HG03442 (cell line): ENCODE measurements around the gene TRPC3.
"Not testable (repeated sequence)": the region's sequence is repeated elsewhere in the genome, so short reads cannot be mapped to it uniquely, and the experiment has no call there.

ENCODE experiments used
- ATAC-seq: cut with Tn5 transposase; IDR thresholded peaks from one replicate; pipeline ENCODE4 v1.9.1; 2021; ENCODE audit warnings: mild to moderate bottlenecking, moderate library complexity; ENCODE audit not compliant: unreplicated experiment

TRPC3 gene

DNA sequence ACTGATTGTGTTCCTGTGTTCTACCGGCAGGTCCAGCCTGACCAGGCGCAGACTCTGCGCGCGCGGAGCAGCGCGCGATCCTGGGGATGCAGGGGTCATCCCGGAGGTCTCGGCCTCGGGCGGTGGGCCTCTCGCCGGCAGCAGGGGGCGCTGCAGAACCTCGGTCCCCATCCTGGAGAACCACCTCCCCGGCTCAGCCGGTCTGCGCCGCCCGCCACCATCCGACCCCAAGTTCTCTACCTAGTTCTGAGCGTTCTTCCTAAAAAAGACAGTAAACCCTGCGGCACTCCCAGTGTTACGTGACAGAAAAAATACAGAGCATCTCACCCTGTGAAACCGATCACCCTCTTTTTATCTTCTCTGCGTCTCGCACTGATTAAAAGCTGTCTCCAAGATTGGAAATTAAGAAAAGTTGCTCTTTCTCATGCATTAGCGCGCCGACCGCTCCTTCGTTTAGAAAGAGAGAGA lies 1.6 kb downstream of the TRPC3 start:
- ATAC-seq: peak; percentile 83

DNA sequence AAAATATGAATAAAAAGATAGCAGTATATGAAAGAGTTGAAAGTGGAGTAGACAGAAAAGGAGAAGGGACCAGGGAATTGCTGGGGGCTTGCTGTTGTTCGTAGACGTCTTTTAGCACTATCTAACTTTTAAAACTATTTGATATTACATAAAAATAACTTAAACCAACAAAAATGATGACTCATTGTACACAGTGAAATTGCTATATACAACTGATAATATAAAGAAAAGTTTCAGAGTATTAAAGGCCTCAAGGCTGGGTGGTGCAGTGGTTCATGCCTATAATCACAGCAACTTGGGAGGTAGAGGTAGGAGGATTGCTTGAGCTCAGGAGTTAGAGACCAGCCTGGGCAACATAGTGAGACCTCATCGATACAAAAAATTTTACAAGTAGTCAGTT lies 5.2 kb downstream of the TRPC3 start:
- ATAC-seq: no peak

DNA sequence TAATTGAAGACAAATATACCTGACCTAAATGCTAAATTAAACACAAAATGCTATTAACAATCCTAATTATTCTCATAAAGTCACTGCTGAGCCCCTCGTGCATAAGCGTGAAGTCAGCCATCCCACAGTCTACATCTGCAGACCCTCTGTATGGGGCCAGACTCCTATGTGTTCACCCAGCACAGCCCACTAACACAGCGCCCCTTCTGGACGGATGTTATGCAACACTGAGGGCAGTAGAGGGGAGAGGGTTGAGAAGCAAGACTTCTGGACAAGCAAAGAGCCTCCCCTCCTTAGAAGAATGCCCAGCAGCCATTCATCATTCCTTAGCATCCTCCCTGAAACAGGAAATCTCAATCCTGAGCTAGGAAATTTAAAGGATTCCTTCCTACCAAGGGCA lies 7.9 kb downstream of the TRPC3 start:
- peak; percentile 72 for ATAC-seq

GRCh38 chr4:121939690-121940089 lies 12.2 kb downstream of the TRPC3 start:
- ATAC-seq: no peak

DNA sequence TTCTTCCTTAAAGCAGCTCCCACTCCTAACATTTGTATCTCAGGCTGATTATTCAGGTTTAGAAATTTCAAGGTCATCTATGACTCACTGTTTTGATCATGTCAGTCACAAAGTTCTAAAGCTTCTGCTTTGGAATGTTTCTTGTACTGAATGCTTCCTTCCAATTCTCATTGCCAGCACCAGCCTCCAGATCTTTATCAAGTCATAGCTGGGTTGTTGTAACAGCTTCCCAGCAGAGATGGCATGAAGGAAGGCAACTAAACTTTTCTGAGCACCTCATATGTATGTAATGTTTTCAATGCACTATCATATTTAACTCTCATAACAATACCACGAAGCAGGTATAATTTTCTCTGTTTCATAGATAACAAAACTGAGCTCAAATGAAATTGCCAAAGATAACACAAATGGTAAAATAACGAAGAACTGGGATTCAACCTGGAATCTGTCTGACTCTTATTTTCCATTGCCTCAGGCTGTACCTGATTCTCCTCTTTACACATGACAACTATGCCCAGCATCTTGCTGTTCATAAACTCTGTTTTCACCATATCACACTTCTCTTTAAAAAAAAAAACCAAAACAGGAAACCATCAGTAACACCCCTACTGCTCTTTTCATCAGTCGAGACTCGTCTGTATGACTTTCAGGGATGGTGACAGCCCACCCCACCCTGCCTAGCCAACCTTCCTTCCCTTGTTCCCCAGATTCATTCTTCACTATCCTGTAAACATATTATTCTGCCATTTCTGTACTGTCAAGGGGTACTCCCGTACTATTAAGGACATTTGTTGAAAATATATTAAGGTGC lies 13.4 kb downstream of the TRPC3 start:
- ATAC-seq: no peak

DNA sequence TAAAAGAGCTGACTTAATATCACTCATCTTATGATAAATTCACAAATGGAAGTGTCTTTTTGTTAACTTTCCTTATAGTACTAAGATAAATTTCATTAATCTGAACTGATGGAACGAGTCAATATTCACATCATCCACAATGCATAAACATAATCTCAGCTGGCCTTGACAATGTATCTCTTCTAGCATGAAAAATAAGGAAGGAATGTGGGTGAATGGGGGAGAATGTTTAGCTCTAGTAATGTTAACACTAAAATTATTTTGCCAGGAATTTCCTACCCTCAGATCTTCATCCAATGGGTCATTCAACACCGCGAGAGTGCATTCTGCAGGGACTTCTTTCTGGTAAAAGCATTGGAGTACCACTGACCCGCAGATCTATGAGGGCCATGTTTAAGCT lies 15.8 kb downstream of the TRPC3 start:
- no peak for ATAC-seq

DNA sequence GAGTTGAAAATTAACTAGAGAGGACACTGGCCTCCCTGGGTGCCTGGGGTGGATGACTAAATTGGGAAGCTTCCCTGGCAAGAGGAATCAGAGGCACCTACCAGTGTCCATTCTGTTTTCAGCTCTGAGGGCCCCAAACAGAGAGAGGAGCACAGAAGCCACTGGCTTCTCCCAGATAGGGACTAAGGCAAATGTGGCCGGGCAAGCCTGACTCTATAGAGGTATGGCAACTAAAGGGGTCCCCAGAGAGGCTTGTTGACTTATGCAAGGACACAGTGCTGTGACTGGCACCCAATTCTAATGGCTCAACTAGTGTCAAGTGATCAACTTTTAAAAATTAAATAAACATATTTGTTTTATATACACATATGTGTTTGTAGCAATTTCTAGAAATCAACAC lies 17.2 kb downstream of the TRPC3 start:
- ATAC-seq: no peak

- ATAC-seq: no peak
Measured at GRCh38 chr4:121932212-121932974, 19.5 kb downstream of the TRPC3 start.

- ATAC-seq: no peak
Measured at GRCh38 chr4:121930304-121930703, 21.6 kb downstream of the TRPC3 start.

DNA sequence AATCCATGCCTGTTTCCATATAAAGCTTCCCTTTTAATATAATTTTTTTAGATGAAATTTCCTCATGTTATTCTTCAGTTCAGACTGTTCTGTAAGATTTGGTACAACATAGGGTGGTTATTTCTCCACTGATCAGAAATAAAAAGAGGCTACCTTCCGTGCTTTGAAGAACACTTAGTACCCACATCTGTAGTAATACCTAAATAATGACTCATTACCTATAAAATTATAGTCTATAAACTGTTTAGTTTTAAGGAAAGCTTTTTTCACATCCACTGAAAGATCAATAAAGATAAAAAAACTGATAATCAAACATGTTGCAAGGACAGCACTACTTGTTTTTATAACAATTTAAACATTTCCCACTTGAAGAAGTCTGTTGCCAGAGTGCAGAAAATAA lies 23.9 kb downstream of the TRPC3 start:
- ATAC-seq: no peak

DNA sequence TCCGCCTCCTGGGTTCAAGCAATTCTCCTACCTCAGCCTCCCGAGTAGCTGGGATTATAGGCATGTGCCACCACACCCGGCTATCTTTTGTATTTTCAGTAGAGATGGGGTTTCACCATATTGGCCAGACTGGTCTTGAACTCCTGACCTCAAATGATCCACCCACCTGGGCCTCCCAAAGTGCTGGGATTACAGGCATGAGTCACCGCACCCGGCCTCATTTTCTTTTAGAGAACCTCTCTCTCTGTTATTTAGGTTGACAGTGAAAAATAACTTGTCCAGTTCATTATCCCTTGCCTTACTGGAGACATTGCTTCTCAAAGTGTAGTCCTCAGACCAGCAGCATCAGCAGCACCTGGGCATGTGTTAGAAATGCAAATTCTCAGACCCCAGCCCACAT lies 25.4 kb downstream of the TRPC3 start:
- ATAC-seq: not testable (repeated sequence)

DNA sequence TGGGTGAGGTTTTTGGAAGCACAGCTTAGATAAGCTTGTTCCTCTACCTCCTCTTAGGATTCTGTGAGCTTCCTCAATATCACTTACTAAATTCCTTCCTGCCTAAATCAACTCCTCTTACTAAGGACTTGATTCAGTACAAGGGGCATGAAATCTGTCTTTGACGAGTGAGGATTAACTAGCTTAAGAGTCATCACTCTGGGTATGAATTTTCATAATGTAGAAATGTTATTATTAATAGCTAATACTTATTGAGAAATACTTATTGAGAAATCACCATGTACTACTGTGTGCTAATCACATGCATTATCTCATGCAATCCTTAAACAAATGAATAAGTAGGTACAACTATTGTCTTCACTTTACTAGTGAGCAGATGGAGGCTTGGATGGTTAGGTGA lies 28.6 kb downstream of the TRPC3 start:
- ATAC-seq: no peak

DNA sequence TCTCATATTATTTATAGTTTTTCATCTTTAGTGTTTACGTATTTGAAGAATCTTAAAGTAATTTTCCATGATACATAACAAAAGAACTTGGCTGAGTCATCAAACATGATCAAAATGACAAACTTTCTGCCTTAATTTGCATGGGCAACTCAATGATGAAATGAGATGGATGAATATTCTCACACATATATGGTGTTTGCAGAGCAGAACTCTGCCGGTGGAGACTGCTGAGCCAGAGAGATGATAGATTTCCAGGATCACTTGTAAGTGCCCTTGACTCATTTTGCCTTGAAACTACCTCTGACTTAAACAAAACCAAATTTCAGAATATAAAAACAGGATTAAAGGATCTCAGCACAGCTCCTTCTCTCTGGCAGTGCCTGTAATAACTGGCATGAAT lies 38.2 kb downstream of the TRPC3 start:
- no peak for ATAC-seq

- ATAC-seq: no peak
Measured at GRCh38 chr4:121908346-121908745, 43.5 kb downstream of the TRPC3 start.

- peak; percentile 91 for ATAC-seq
Measured at GRCh38 chr4:121900132-121900983, 51.5 kb downstream of the TRPC3 start.

- ATAC-seq: no peak
Measured at GRCh38 chr4:121898150-121898549, 53.7 kb downstream of the TRPC3 start.

DNA sequence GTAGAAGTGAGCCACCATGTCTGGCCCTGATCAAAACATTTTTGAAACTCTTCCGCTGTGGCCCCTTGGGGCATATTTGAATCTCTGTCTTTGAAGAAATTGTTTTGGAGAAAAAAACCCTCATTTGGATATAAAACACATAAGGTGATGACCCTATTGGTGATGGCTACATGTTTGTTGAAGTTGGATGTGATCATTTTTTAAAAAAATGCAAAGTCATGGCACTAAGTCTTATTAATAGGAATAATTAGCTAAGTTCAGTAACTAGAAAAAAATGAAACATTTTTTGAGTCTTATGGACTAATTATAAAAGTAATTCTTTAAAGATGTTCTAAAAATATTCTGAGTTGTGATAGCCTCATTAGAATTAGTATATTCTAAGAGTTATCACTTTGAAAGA lies 63.7 kb downstream of the TRPC3 start:
- no peak for ATAC-seq

GRCh38 chr4:121885115-121885514 lies 66.7 kb downstream of the TRPC3 start:
- ATAC-seq: no peak

DNA sequence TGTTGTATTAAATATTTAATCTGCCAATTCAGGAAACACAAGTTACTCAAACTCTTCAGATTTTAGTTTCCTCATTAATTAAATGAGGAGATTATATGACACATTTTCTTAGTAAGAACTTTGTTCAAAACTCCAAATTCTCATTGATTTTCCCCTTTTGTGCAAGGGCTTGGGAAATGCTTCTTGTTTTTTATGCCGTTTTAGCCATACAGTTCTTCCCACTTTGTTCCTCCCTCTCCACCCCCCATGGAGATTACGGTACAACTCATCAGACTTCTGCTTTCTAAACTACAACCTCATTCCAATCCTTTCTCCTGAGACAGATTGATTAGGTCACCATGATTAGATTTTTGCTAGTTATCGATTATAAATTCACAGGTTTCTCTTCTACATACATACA lies 70.7 kb downstream of the TRPC3 start:
- ATAC-seq: no peak

- ATAC-seq: no peak
Measured at GRCh38 chr4:121879135-121879534, 72.7 kb downstream of the TRPC3 start.

DNA sequence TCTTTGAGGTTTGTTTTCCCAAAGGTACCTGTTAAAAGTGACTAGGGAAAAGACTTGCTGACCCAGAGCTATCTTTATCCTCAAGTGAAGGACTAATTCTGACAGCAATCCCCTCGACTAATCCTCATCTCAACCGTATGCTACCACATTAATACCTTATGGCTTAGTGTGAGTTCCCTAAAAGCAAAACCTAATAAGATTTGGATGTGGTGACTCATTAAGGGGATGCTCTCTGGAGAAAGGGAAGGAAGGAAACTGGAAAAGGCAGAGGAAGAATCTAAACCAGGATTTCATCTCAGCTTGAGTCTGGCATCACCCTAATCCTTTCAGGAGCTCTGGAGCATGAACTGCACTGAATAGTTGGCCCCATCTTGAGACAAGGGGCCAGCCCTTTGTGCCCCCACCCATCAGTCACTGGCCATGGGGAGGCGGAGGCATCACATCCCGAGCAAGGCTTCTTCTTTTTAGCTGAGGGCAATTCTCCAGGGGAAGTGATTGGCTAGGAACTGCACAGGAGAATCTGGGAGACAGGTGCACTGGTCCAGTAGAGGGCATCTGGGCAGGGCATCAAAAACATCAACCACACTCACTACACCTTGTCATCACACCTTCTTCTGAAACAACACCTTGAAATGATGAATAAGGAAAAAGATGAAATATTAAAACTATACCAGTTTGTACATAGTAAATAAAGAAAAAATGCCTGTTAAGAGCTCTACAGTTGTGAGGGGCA lies 74.7 kb downstream of the TRPC3 start:
- ATAC-seq: no peak
